ENCODE data around the gene TBC1D16.

Gene TBC1D16

GRCh38 chr17:79936641-79937381 is 98.9 kb downstream of the TBC1D16 start:
- no peak for DNase-seq

GRCh38 chr17:79936050-79936449 is 99.6 kb downstream of the TBC1D16 start:
- DNase-seq = no peak

- no peak for DNase-seq
Measured at GRCh38 chr17:79935197-79935885, 100.3 kb downstream of the TBC1D16 start.

GRCh38 chr17:79934653-79934970 is 101.1 kb downstream of the TBC1D16 start:
- DNase-seq = no peak

- DNase-seq = no peak
Measured at GRCh38 chr17:79933863-79934652, 101.6 kb downstream of the TBC1D16 start.

GRCh38 chr17:79932451-79933306 is 103.0 kb downstream of the TBC1D16 start:
- DNase-seq = no peak

GRCh38 chr17:79931817-79932309 is 103.8 kb downstream of the TBC1D16 start:
- DNase-seq = no peak

- DNase-seq = no peak
Measured at GRCh38 chr17:79930877-79931816, 104.5 kb downstream of the TBC1D16 start.

GRCh38 chr17:79930062-79930876 is 105.4 kb downstream of the TBC1D16 start:
- DNase-seq = no peak

- DNase-seq = no peak
Measured at GRCh38 chr17:79929257-79930061, 106.2 kb downstream of the TBC1D16 start.

GRCh38 chr17:79928502-79929256 is 107.0 kb downstream of the TBC1D16 start:
- no peak for DNase-seq

GRCh38 chr17:79927688-79928501 is 107.8 kb downstream of the TBC1D16 start:
- DNase-seq = no peak

- DNase-seq = no peak
Measured at GRCh38 chr17:79927136-79927661, 108.5 kb downstream of the TBC1D16 start.

- no peak for DNase-seq
Measured at GRCh38 chr17:79926605-79927135, 109.0 kb downstream of the TBC1D16 start.

- no peak for DNase-seq
Measured at GRCh38 chr17:79926142-79926604, 109.5 kb downstream of the TBC1D16 start.

- no peak for DNase-seq
Measured at GRCh38 chr17:79925242-79925957, 110.3 kb downstream of the TBC1D16 start.

- no peak for DNase-seq
Measured at GRCh38 chr17:79924639-79924976, 111.1 kb downstream of the TBC1D16 start.

All from activated T-cell treated with anti-CD3 and anti-CD28 coated beads, Interleukin-2, amount 50 U/mL, for 48 hours (primary cell).